Astrocyte (in vitro differentiated cells and primary cell): Measurements from ENCODE around the gene KREMEN1. TPM values are rescaled to one million over a fixed set of nuclear protein-coding genes. Genes with fewer than 3 reads are reported as not detected.
A peak's percentile ranks its signal among the peaks of the same experiment; 100 is the strongest.

Source experiments
- DNase-seq: peaks from one replicate; pipeline ENCODE4 v3.0.0-alpha.2; 2010; ENCODE audit warnings: low read depth
- FAIRE-seq: peaks from 2 replicates; lab custom pipeline; 2011; peaks lifted over from hg19 to GRCh38; lab: Jason Lieb, UNC
- H2AFZ ChIP-seq: 2 replicates; pipeline ENCODE4 v1.6.0; 2012; ENCODE audit warnings: low read depth, low read length, inconsistent platforms
- H3K27ac ChIP-seq: 2 replicates; pipeline ENCODE4 v1.5.1; 2011; ENCODE audit warnings: low read depth, low read length, inconsistent platforms
- H3K27me3 ChIP-seq: 2 replicates; pipeline ENCODE4 v1.6.0; 2011; ENCODE audit warnings: low read length, inconsistent platforms; ENCODE audit not compliant: insufficient read depth
- H3K36me3 ChIP-seq: 2 replicates; pipeline ENCODE4 v1.5.1; 2011; ENCODE audit warnings: low read length, inconsistent platforms; ENCODE audit not compliant: insufficient read depth
- H3K4me1 ChIP-seq: 2 replicates; pipeline ENCODE4 v1.5.1; 2011; ENCODE audit warnings: low read length, inconsistent platforms; ENCODE audit not compliant: insufficient read depth
- H3K4me2 ChIP-seq: 2 replicates; pipeline ENCODE4 v1.6.0; 2012; ENCODE audit warnings: low read length, inconsistent platforms
- H3K4me3 ChIP-seq: 2 replicates; pipeline ENCODE4 v1.5.1; 2011; ENCODE audit warnings: low read depth, mild to moderate bottlenecking, low read length, inconsistent platforms; ENCODE audit not compliant: insufficient read depth
- H3K79me2 ChIP-seq: 2 replicates; pipeline ENCODE4 v1.6.0; 2012; ENCODE audit warnings: mild to moderate bottlenecking, low read length, inconsistent platforms; ENCODE audit not compliant: insufficient read depth
- H3K9ac ChIP-seq: 2 replicates; pipeline ENCODE4 v1.6.0; 2012; ENCODE audit warnings: mild to moderate bottlenecking, low read length, inconsistent platforms
- H3K9me3 ChIP-seq: 2 replicates; pipeline ENCODE4 v1.5.1; 2012; ENCODE audit warnings: low read depth, mild to moderate bottlenecking, low read length, inconsistent platforms; ENCODE audit not compliant: insufficient read depth
- H4K20me1 ChIP-seq: 2 replicates; pipeline ENCODE4 v1.6.0; 2012; ENCODE audit warnings: low read length, inconsistent platforms; ENCODE audit not compliant: insufficient read depth
- H3K27ac Mint-ChIP-seq: one replicate; pipeline ENCODE4 v1.8.0; 2021; ENCODE audit warnings: mild to moderate bottlenecking, mixed read lengths; ENCODE audit not compliant: unreplicated experiment
- H3K27me3 Mint-ChIP-seq: one replicate; pipeline ENCODE4 v1.8.0; 2021; ENCODE audit warnings: low read depth, mixed read lengths; ENCODE audit not compliant: unreplicated experiment
- H3K36me3 Mint-ChIP-seq: one replicate; pipeline ENCODE4 v1.8.0; 2021; ENCODE audit warnings: low read depth, mixed read lengths; ENCODE audit not compliant: unreplicated experiment
- H3K4me1 Mint-ChIP-seq: one replicate; pipeline ENCODE4 v1.8.0; 2021; ENCODE audit warnings: low read depth, mixed read lengths; ENCODE audit not compliant: unreplicated experiment
- H3K4me3 Mint-ChIP-seq: one replicate; pipeline ENCODE4 v1.8.0; 2021; ENCODE audit warnings: mild to moderate bottlenecking, moderate library complexity, mixed read lengths; ENCODE audit not compliant: unreplicated experiment
- H3K9me3 Mint-ChIP-seq: one replicate; pipeline ENCODE4 v1.8.0; 2021; ENCODE audit warnings: mild to moderate bottlenecking, mixed read lengths; ENCODE audit not compliant: unreplicated experiment
- EZH2 ChIP-seq: IDR thresholded peaks from 2 replicates; pipeline ENCODE4 v1.6.1; 2012; ENCODE audit warnings: mild to moderate bottlenecking, low read length, inconsistent platforms; ENCODE audit not compliant: insufficient read depth
- total RNA-seq: library from RNA; stranded (reverse); gene quantifications from 2 replicates; pipeline ENCODE4 v1.2.1, GENCODE V29; 2021
- TF ChIP-seq, protein P1 (sequence below): IDR thresholded peaks from 2 replicates; pipeline ENCODE4 v1.5.1; 2011; ENCODE audit warnings: low read depth, mild to moderate bottlenecking, inconsistent platforms, low read length, moderate library complexity; ENCODE audit not compliant: insufficient read depth

The KREMEN1 gene
- total RNA-seq, 1 donor from 2014 or later, result 3.3 TPM

DNA sequence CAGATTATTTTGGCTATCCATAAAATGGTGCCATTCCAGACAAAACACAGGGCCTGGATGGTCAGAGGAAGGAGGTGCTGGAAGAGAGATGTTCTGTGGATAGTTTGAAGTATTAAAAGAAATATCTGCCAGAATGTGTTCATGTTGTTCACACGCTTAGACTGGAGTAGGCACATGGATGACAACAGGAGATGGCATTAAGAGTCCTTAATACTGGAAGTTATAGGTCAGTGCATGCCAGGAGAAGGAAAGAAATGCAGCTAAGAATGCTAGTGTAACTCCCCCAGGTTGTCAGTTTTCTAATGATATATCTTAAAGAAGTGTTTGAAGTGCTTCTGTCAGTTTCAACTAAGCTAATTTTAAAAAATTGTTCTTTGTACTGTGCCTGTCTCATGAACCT lies 20.2 kb downstream of the KREMEN1 start:
- Histone ChIP-seq H3K36me3 (no peaks in the 10 kb centered on the region), H3K4me3 (no peak overlapping the region), H3K9me3 (no peaks in the 10 kb centered on the region), H3K79me2 (no peaks in the 10 kb centered on the region), H3K4me1 (peaks cover 10% of the 10 kb centered on the region), H2AFZ (no peak overlapping the region), H3K9ac (no peak overlapping the region), H3K4me2 (no peak overlapping the region), H4K20me1 (no peaks in the 10 kb centered on the region), H3K27me3 (peaks cover 2% of the 10 kb centered on the region), H3K27ac (no peak overlapping the region)
- no peaks in the 10 kb centered on the region for H3K9me3 Mint-ChIP-seq
- no peak for DNase-seq
- H3K4me1 Mint-ChIP-seq, result peaks cover 16% of the 10 kb centered on the region
- no peaks in the 10 kb centered on the region for H3K36me3 Mint-ChIP-seq
- FAIRE-seq, result no peak
- TF ChIP-seq, protein P1, sequence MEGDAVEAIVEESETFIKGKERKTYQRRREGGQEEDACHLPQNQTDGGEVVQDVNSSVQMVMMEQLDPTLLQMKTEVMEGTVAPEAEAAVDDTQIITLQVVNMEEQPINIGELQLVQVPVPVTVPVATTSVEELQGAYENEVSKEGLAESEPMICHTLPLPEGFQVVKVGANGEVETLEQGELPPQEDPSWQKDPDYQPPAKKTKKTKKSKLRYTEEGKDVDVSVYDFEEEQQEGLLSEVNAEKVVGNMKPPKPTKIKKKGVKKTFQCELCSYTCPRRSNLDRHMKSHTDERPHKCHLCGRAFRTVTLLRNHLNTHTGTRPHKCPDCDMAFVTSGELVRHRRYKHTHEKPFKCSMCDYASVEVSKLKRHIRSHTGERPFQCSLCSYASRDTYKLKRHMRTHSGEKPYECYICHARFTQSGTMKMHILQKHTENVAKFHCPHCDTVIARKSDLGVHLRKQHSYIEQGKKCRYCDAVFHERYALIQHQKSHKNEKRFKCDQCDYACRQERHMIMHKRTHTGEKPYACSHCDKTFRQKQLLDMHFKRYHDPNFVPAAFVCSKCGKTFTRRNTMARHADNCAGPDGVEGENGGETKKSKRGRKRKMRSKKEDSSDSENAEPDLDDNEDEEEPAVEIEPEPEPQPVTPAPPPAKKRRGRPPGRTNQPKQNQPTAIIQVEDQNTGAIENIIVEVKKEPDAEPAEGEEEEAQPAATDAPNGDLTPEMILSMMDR, result no peak
- no peak for TF ChIP-seq EZH2
- no peak overlapping the region for H3K4me3 Mint-ChIP-seq
- H3K27ac Mint-ChIP-seq, result no peak overlapping the region
- H3K27me3 Mint-ChIP-seq, result peaks cover 7% of the 10 kb centered on the region

DNA sequence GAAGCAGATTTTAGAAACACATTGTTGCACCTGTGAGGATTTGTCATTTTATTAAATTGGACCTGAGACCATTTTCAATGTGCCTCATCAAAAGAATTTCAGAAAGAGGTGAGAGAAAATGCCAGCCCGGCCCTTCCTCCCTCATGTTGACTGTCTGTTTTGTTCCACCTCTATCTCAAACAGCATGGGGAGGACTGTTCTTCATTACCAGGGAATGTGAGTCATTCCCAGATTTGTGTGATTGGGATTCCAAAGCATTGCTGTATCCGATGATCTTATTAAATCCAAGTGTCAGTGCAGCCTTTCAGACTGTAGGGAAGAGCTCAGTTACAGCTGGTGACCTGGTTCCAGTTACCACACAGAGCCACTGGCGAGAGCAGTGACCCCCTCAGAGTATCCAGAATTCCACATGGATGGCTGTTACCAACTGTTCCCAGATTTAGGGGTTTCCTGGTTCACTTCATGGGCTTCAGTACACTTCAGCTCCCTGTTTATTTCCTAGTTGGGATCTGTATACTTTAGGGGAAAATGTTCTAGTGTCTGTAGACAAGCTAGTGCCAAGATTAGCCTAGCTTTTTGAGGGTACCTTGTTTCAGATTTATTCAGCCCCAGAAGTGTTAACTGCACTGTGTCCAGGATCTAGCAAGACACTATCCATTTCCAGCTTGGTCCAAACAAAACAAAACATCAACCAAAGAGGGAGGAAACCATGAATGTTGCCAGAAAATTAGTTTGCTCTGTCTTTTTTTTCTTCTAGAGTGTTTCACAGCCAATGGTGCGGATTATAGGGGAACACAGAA lies 20.9 kb downstream of the KREMEN1 start:
- H3K9me3 ChIP-seq, result no peaks in the 10 kb centered on the region
- no peaks in the 10 kb centered on the region for H4K20me1 ChIP-seq
- Mint-ChIP-seq H3K27me3 (peaks cover 7% of the 10 kb centered on the region), H3K27ac (no peak overlapping the region), H3K9me3 (no peaks in the 10 kb centered on the region), H3K4me3 (peak overlapping the region; percentile 30), H3K4me1 (peaks cover 16% of the 10 kb centered on the region), H3K36me3 (no peaks in the 10 kb centered on the region)
- peak overlapping the region; percentile 2 for H2AFZ ChIP-seq
- H3K4me3 ChIP-seq, result no peak overlapping the region
- TF ChIP-seq, protein P1, result no peak
- H3K27me3 ChIP-seq, result peaks cover 2% of the 10 kb centered on the region
- DNase-seq (peak; percentile 67), FAIRE-seq (peak; percentile 68)
- peak overlapping the region; percentile 42 for H3K4me2 ChIP-seq
- H3K79me2 ChIP-seq, result no peaks in the 10 kb centered on the region
- H3K36me3 ChIP-seq, result no peaks in the 10 kb centered on the region
- H3K27ac ChIP-seq, result no peak overlapping the region
- no peak overlapping the region for H3K9ac ChIP-seq
- peaks cover 10% of the 10 kb centered on the region for H3K4me1 ChIP-seq

DNA sequence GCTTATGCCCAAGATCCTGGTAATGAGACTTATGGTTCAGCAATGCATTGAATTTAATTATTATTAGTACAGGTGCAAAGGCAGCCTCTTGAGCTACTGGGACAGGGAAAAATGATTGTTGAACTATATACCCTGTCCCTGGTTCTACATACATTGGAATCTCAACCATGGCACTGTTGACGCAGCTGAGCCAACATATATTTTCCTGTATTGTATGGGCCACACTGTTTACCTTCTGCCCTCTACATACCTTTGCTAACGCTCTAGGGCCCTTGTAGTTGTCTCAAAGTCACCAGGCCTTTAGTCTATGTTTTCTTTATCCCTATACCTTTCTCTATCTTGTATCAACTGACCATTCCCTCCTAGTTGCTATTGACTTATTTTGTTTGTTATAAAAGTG lies 22.6 kb downstream of the KREMEN1 start:
- no peak for FAIRE-seq
- H3K9ac ChIP-seq, result no peak overlapping the region
- Mint-ChIP-seq H3K36me3 (no peaks in the 10 kb centered on the region), H3K4me1 (peaks cover 16% of the 10 kb centered on the region), H3K27ac (no peak overlapping the region), H3K27me3 (no peaks in the 10 kb centered on the region), H3K9me3 (no peaks in the 10 kb centered on the region), H3K4me3 (no peak overlapping the region)
- no peaks in the 10 kb centered on the region for H4K20me1 ChIP-seq
- peaks cover 10% of the 10 kb centered on the region for H3K4me1 ChIP-seq
- no peaks in the 10 kb centered on the region for H3K27me3 ChIP-seq
- H2AFZ ChIP-seq, result no peak overlapping the region
- no peak for TF ChIP-seq EZH2
- TF ChIP-seq, protein P1, result no peak
- H3K27ac ChIP-seq, result no peak overlapping the region
- H3K36me3 ChIP-seq, result no peaks in the 10 kb centered on the region
- no peaks in the 10 kb centered on the region for H3K9me3 ChIP-seq
- no peak for DNase-seq
- H3K4me2 ChIP-seq, result no peak overlapping the region
- H3K4me3 ChIP-seq, result no peak overlapping the region
- H3K79me2 ChIP-seq, result no peaks in the 10 kb centered on the region
